ENCODE data around the gene CCR4.

Gene CCR4

DNA sequence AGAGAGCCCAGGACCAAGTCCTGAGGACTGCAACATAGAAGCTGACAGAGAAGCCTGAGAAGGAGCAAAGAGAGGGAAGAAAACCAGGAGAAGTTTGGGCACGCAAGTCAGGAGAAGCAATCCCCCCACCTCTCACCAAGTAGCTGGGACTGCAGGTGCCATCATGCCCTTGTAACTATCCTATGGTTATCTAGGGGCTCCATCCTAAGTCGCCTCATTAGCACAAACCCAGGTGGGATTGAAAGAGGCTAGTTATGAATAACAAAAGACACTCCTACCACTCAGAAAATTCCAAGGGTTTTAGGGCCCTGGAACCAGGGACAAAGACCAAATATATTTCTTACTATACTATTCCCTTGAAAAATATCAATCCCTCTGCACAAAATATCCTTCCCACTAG, 53.5 kb downstream of the CCR4 start:
- TF ChIP-seq, protein P1, sequence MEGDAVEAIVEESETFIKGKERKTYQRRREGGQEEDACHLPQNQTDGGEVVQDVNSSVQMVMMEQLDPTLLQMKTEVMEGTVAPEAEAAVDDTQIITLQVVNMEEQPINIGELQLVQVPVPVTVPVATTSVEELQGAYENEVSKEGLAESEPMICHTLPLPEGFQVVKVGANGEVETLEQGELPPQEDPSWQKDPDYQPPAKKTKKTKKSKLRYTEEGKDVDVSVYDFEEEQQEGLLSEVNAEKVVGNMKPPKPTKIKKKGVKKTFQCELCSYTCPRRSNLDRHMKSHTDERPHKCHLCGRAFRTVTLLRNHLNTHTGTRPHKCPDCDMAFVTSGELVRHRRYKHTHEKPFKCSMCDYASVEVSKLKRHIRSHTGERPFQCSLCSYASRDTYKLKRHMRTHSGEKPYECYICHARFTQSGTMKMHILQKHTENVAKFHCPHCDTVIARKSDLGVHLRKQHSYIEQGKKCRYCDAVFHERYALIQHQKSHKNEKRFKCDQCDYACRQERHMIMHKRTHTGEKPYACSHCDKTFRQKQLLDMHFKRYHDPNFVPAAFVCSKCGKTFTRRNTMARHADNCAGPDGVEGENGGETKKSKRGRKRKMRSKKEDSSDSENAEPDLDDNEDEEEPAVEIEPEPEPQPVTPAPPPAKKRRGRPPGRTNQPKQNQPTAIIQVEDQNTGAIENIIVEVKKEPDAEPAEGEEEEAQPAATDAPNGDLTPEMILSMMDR (IDR thresholded peaks at IDR 0.05; ENCODE audit: low read depth, low read length, missing control alignments), result no peak
- no peak overlapping the region for H3K4me3 ChIP-seq (replicated peaks; ENCODE audit: low read depth, low read length)
- no peak for DNase-seq (ENCODE audit: extremely low read depth, low read depth)

Measured in HFF-Myc (cell line).